Middle frontal gyrus (tissue), 1 donor: ENCODE data around the gene PNMT.

Source experiments
- DNase-seq: peaks from one replicate; pipeline ENCODE4 v3.0.0-alpha.2; 2015; ENCODE audit warnings: low spot score; ENCODE audit errors: extremely low spot score

PNMT gene

DNA sequence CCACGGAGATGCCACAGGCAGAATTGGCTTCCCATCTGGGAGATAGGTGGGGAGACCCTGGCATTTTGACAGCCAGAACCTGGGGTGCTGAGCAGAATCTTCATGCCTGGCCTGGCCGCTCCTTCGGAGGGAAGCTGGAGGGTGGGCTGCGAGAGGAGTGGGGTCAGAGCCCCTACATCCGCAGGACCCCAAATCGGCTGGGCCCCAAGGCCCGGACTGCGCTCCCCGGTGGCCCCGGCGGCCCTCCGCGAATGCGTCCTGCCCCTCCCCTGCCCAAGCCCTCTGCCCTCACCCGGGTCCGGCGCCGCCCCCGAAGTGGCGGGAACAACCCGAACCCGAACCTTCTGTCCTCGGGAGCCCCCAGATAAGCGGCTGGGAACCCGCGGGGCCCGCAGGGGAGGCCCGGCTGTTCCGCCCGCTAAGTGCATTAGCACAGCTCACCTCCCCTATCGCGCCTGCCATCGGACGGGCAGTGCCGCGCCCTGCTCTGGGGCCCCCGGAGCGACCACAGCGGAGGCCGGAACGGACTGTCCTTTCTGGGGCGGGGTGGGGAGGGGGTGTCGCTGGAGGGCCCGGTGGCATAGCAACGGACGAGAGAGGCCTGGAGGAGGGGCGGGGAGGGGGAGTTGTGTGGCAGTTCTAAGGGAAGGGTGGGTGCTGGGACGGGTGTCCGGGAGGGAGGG, 850 bp upstream of the PNMT start:
- DNase-seq = no peak

DNA sequence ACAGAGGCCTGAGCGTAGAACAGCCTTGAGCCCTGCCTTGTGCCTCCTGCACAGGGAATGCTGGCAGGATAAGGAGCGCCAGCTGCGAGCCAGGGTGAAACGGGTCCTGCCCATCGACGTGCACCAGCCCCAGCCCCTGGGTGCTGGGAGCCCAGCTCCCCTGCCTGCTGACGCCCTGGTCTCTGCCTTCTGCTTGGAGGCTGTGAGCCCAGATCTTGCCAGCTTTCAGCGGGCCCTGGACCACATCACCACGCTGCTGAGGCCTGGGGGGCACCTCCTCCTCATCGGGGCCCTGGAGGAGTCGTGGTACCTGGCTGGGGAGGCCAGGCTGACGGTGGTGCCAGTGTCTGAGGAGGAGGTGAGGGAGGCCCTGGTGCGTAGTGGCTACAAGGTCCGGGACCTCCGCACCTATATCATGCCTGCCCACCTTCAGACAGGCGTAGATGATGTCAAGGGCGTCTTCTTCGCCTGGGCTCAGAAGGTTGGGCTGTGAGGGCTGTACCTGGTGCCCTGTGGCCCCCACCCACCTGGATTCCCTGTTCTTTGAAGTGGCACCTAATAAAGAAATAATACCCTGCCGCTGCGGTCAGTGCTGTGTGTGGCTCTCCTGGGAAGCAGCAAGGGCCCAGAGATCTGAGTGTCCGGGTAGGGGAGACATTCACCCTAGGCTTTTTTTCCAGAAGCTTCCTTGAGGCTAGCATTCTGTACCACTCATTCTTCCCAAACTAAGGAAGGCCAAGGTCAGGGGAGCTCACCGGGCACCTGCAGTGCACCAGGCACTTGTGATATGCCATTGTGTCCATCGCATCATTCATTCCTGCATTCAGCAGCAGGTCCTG, 1.9 kb downstream of the PNMT start:
- no peak for DNase-seq

DNA sequence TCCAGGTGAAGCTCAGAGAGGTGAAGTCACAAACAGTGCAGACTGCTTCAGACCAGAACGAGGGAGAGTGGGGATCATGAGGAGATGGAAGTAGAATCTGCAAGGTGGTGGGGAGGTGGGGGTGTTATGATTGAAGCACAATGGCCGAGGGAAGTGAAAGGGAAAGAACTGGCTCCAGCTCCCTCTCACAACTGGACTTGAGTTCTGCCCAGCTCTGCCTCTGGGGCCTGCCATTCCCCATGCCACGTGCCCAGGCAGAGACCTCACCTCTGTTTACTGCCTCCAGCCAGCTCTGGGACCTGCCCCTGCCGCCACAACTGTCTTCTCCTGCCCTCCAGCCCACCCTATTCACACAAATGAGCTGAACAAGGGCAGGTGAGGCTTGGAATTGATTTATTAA, 2.5 kb downstream of the PNMT start:
- no peak for DNase-seq

DNA sequence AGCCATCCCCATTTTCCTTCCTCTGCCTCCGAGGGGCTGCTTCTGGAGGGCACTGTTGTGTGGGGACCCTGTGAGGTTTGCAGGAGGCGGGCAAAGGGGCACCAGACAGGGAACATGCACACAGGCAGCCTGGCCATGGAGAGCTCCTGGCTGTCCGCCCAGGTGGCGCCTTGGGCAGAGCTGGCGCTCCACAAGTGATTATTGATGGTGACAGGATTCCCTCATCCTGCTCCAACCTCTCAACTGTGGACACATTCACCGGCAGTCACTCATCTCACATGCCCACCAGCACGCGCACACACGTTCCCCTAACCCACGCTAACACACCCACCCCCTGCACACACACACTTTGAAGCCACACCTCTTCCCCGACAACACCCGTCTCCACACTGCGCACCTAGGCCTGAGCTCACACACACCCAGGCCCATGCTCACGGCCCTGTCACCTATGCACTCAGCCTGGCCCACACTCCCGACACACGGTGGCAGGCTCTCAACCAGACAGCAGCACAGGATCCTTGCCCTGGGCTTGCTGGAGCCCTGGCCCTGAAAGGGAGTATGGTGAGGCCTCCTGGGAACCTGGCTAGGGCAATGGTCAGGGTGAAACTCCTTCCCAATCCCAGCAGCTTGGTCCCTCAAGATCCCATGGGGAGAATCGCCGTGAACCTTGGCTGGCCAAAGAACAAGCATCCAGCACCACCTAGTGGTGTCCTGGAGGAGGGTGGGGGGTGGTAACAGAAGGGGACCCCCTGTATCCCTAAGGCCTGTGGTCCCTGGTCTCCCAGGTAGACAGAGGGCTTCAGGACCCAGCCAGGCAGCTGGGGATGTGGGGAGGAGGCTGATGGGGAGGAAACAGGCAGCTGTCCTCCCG, 3.6 kb downstream of the PNMT start:
- no peak for DNase-seq

DNA sequence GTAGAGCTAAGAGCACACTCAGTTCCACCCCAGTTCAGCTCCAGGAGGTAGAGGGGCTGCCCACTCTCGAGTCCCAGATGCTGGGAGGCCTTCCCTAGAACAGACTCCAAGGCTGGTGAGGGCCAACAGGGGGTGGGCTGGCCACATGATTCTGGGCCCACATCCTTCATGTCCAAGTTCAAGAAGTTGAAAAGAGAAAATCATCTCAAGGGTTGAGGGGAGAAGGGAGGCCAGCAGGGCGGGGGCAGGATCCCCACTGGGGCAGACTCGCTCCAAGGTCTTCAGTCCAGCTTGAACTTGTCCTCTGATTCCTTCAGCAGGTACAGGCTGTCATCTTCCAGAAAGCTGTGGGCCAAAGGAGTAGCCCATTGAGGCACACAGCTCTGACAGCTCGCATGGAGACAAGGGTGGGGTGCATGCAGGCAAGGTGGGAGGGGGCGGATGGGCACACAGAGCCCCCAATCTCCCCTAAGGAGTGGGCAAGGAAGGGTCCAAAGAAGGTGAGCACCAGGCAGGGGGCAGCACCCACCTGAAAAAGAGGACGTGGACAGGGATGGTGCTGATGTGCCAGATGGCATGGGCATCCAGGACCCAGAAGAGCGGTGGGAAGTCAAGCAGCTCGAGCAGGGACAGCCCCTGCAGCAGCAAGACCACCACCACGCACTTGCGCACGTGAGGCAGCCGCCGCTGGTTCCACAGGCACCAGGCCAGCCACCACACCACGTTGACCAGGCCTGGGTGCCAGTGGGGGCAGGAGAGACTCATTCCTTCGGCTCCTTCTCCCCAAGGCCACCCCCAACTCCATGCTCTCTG, 4.5 kb downstream of the PNMT start:
- DNase-seq = no peak

DNA sequence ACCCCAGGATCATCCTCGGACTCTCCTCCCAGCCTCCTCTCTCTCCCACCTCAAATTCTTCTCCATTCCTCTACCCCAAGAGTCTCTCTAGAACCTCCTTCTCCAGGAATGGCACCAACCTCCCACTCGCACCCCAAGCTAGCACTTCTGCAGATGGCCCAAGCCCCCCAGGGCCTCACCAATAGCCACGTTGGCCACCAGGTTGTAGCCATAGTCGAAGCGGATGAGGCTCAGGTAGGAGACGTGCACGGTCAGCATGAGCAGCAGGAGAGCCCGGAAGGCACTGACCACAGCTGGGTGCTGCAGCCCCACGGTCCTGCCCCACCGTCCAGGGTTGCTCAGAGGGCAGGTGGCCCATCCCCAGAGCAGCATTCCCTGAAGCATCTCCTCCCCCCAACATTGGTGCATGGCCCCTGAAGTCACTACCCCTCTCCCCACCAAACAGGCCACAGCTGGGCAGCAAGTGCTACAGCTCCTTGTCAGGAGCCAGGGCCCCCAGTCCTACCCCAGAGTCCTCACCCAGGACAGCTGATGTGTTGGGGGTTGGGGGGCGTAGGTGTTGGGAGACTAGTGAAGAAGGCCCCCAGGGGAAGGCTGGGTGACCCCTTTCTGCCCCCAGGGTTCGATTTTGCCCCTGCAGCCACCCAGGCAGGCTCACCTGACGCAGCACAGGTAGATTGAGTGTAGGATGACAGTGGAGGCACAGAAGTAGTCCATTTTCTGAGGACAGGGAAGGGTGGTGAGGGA, 5.3 kb downstream of the PNMT start:
- DNase-seq = no peak

DNA sequence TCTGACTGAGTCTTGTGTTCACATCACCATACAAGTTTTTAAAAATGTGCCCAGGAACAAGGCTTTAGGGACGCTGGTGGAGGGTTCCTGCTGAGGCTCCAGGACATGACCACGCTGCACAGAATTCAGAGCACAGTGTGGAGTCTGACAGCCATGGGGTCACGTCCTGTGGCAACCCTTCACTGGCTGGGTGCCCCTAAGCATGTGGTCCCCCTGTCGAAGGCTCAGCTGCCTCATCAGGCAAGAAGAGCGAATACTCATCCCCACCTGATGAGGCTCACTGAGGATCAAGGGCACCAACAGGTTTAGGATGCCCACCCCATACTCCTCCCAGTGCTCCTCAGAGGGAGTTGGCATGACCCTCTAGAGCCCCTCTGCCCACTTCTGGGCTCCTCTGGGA, 5.9 kb downstream of the PNMT start:
- DNase-seq = no peak

DNA sequence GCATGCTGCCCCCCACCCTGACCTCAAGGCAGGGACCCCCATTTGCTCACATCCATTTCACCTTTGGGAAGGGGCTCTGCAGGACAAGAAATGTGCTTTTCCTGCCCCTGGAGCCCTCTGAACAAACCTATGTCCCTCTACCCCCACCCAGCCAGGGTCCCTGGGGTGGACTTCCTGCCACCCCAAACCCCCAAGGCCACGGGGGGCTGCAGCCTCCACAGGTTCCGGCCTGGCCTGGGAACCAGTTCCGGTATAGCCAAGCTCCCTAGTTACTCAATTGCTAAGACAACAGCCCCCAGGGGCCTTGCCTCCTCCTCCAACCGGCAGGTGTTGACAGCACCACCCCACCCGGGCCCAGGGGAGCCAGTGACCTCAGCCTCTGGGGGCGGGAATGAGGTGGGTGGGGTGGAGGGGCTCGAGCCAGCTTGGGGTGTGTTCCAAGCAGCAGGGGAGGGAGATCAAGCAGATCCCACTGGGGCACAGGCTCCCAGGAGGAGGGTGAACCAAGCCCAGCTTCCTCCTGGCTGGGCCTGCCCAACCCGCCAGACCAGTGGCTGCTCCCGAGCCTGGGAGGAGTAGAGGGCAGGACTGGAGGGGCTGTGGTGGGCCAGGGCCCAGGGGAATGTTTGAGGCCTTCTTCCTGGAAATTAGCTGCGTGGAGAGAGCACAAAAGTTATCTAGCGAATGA, 6.6 kb downstream of the PNMT start:
- no peak for DNase-seq

DNA sequence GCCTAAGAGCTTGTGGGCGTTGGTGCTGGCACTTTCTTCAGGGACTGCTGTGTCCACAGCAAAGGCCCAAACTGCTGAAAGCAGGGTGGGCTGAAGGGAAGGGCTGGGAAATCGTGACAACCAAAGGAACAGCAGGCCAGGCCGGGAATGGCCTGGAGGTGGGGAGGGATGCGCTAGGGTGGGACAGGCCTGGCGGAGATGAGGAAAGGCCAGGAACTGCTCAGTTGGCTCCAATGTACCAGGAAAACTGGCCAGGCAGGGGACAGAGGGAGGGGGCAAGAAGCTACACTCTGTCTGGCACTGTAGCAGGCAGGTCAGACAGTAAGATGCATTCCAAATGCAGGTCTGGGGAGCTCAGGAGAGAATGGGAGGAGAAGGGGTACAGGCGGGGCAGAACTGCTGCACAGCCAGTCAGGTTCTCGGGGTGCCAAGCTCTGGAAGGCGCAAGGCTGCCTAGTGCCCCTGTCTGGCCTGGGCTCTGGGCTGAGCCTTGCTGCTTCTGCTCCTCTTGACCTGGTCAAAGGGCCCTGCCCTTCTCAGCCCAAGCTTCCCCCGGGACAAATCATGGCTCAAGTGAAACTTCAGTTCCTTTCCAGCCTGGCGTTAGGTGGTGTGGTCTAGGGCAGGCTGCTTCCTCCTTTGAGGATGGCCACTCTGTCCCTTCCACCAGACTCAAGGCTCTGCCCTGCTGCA, 7.3 kb downstream of the PNMT start:
- no peak for DNase-seq

DNA sequence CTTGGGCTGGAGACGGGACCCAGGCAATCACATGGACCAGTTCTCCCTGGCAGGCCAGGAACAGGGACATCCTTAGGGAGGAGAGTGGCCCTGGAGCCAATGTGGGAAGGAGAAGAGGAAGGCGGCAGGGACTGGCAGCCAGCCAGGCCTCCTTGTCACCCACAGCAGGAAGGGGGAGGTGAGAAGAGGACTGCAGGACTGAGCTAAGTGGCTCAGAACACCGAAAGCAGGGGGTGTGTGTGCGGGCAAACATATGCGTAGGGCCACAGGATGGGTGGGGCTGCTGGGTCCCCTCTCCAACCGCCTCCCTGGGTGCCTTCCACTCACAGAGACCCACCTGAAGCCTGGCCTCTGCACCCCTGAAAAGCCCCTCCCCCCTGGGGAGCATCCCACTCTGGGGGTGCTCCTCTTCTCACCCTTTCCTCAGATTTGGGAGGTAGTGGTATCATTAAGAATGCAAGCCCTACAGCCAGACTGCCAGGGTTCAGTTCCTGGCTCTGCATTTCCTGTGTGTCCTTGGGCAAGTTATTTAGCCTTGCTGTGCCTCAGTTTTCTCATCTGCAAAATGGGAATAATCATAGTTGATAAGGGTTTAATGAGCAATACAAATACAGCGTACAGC, 8.1 kb downstream of the PNMT start:
- DNase-seq = peak; percentile 65

DNA sequence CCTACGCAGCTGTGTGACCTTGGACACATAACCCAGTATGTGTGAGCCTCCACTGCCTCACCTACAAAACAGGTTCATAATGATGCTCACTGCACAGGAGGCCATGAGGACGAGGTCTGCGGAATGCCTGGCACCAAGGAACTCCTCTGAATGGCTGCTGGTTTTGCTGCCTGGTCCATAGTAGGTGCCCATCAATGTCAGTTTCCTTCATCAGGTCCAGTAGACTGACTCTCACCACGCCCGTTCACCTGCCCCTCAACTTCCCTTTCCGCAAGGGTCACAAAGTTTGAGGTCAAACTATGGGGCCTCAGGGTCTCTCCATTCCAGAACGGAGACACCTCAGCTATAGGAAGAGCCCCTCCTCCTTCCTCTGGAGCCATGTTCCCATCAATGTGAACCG, 8.8 kb downstream of the PNMT start:
- no peak for DNase-seq

DNA sequence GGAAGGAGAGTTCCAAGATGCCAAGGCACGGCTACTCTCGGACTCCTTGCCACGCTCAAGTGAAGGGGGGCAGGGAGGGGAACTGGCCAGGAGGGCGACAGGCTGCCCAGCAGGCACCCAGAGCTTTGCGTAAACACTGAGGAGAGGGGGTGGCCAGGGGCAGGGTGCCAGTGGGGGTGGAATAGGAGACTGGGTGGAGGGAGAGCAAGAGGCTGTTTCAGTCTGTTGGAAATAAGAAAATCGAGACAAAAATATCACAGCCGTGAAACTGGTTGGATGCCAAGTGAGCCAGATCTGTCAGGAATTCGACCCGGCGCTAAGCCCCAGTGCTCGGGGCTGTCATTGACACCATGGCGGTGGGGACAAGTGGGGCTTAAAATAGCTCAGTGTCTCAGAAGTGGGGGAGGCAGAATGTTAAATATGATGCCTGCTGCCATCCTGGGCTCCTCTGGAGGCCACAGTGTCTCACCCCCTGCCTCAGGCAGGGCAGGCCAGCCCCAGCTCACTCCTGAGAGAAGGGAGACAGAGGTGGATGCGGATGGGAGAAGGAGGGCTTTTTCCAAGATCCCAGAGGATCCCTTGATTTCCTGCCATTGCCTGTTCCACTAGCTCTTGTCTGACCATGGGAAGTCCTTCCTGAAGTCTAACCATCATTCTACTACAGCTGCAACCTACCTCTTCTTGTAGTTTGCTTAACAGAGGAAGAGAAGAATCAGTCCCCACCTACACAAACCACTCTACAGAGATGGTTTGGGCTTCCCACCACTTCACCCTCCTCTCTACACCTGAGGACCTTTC, 9.5 kb downstream of the PNMT start:
- no peak for DNase-seq

DNA sequence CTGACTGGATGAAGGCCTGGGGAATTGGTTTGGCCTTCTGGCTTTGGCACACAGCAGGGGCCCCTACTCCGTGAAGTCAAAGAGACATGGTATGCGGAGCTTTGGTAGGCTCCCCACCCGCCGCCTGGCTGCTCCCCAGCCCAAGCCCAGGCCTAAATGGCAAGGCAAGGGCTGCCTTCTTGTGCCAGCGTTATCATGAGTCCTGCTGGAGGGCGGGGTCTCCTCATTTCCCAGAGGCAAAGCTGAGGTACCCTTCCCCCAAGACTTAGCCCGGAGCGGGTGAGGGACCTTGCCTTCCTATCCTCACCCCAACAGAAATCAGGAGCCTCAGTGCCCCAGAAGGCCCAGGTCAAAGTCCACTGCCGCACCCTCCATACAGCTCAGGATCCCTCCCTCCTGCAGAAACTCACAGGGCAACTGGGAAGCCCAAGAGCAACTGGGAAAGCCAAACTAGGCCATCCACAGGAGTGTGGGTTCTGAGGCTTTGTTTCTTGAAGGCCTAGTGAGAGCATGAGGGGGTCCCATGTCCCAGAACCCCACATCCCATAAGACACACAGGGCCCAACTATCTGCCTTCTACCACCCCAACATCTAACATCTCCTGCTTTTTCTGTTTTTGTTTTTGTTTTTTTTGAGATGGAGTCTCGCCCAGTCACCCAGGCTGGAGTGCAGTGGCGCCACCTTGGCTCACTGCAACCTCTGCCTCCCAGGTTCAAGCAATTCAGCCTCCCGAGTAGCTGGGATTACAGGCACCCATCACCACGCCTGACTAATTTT, 10.3 kb downstream of the PNMT start:
- DNase-seq = no peak

DNA sequence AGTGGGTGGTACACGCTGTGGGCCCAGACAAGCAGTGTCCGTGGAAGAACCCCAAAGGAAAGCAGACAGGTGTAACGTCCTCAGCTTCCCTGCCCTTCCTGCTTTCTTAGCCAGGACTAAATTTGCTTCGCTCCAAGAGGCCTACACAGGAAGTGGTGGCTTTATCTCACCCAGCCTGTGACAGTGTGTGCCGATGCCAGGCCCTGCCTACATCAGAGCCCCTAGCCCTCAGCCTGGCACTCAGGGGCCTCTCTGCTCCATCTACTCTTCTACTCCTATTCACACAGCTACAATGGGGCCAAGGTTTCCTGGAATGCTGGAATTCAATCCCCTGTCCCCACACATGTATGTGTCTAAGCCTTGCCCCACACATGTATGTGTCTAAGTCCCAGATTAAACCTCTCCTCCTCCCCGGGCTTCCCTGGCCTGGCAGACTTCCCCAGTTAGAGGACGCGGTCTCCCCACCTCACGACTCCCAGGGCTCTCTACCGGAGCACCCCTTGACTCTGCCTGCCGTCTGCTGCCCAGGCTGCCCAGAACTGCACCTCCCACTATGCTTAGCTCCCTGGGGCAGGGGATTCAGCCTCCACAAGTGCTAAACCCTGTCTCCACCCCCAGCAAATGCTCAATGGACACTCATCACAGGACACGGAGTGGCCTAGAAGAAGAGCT, 11.4 kb downstream of the PNMT start:
- no peak for DNase-seq

DNA sequence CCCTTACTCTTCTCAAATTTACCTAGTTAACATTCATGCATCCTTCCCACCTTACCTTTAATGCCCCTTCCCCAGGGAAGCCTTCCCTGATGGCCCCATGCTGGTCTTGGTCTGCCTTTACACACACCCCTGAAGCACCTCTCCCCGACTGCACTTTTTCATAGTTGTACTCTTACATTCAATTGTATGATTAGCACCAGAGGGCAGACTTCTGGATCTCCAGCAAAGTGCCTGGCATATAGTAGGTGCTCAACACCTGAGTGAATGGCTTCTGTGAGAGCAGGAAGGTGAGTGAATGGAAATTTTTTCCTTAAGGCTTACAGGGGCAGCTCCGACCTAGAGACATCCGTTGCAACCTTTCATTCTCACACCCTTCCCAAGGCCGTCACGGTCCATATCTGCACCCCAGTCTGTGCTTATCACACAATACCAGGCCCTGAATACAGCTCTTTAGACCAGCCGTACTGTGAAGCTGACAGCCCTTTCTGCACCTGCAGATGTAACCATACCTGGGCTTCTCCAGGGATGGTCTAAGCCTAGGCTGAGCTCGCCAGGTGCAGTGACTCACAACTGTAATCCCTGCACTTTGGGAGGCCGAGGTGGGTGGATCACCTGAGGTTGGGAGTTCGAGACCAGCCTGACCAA, 15.2 kb downstream of the PNMT start:
- no peak for DNase-seq
